ENCODE results near the gene SRD5A1.
A peak's percentile ranks its signal among the peaks of the same experiment; 100 is the strongest.

Gene SRD5A1, protein sequence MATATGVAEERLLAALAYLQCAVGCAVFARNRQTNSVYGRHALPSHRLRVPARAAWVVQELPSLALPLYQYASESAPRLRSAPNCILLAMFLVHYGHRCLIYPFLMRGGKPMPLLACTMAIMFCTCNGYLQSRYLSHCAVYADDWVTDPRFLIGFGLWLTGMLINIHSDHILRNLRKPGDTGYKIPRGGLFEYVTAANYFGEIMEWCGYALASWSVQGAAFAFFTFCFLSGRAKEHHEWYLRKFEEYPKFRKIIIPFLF

DNA sequence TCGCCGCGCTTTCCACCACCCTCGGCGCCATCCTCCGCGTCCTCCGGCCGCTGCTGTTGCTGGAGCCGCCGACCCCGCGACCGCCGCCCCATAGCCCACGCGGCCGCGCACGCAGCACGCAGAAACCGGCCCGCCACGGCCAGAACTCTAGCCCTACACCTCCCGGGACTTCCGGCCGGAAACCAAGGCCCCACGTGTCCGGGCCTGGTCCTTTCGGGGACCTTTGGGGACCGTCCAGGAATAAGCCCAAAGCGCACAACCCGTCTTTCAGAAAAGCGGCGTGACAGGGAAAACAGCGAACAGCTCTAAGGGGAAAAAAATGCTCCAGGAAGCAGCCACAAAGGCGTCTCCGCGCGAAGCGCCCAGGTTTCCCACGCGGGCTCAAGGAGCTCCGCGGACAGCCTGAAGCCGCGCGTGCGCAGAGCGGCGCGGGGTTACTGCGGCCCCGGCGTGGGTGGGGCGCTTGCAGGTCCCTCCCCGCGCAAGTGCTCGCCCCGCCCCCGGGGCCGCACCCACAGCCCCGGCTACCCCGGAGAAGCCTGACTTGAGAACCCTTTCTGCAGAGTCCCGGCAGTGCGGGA, at the start of gene SRD5A1, which contains the start of gene NSUN2:
Gene SRD5A1, plus strand, starts transcription at position 553 of the 581 bp plus-strand sequence. CDS start 137 bp downstream, outside the sequence.
Gene NSUN2, minus strand, starts transcription at position 157 of the 581 bp plus-strand sequence. Its CDS starts 65 bp downstream, at position 92.
- DNase-seq, result peak; percentile 55

DNA sequence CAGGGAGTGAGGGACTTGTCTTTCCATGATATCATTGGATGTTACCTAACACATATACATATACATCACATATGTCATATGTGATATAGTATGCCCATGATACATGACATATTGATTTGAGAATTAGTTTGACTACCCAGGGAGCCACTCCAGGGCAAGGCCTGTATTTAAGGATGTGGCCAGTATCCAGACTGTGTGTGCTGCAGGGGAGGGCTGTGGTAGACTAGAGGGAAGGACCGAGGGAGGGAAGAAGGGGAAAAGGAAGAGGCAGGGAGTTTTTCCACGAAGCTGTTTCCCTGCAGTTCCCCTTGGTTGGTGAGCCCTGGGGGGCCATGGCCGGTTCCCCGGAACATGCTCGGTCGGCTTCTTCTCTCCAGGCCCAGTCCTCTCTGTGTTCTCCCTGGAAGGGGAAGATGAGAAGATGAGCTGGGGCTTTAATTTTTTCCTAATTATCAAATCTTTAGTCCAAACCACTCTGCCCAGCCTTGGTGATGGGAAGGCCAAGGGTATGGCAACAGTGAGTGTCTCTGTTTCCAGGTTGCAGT, 49.1 kb upstream of the SRD5A1 start:
- no peak for DNase-seq

DNA sequence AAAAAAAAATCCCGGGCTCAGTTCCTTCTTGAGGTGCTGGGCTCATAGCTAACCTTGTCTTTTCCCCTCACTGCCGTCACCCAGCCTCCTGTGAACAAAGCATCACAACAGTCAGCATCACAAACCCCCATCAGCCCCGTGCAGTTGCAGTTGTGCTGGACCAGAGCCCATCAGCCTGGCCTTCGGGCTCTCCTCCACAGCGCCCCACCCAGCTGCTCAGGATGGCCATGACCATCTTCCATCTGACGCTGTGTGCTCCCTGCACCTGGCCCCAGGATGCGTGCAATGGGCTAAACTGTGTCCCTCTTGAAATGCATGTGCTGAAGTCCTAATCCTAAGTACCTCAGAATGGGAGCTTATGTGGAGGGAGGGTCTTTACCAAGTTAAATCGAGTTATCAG, 48.5 kb upstream of the SRD5A1 start:
- DNase-seq, result no peak

DNA sequence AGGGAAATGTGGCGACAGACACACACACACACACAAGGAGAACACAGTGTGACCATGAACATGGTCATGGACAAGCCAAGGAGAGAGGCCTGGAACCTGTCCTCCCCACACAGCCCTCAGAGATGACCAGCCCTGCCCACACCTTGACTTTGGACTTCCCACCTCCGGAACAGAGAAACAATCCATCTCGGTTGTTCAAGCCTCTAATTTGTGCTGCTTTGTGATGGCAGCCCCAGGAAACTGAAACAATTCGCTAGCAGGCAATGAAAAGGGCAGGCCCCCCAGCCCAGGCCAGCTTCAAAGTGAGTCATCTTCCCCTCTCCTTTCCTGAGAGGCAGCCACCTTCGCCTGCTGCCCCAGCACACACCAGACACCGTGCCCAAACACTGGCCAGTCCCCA, 48.1 kb upstream of the SRD5A1 start:
- DNase-seq, result no peak

DNA sequence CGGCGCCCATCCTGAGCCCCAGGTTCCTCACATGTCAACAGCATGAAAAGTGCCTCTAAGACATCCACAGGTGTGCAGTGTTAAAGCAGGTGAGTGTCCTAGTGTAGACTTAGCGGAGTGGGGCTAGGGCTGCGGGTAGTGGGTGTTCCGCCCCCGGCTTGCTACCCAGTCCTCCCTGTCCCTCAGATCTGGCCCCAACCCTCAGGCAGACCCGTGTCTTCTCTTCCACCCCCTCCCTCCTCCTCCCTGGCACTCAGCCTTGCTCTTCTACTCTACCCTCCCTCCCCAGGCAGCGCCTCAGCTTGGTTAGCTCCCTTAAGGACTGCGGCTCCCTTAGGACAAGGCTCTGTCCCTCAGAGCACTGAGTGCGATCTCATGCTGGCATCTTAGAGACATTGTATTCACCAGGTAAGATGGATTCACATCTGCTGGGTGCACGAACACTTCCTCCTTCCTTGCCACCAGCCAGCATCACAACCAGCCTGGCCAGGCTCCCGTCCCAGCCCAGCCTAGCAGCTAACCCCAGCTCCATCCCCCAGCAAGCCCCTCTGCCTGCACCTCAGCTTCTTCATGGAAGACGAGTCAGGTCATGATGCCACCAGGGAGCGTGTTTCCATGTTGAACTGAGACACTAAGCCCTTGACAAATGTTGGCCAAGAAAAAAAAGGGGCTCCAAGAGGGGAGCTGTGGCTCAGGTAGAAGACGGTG, 47.1 kb upstream of the SRD5A1 start:
- no peak for DNase-seq

DNA sequence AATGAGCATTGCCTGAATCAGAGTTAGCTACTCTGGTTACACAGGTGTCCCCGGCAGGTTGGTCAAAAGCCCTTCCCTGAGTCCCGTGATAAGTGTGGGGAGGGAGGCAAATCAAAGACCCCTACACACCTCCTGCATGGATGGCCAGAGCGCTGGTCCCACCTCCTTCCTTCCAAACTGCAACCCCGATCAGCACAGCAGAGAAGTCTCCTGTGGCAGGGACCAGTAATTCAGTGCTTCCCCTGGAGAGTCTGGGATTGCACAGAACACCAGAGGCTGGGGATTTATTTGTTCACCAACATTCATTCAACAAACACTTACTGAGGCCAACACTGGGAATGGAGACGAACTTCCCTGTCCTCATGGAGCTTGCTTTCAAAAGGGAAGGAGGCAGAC, 46.6 kb upstream of the SRD5A1 start:
- no peak for DNase-seq

DNA sequence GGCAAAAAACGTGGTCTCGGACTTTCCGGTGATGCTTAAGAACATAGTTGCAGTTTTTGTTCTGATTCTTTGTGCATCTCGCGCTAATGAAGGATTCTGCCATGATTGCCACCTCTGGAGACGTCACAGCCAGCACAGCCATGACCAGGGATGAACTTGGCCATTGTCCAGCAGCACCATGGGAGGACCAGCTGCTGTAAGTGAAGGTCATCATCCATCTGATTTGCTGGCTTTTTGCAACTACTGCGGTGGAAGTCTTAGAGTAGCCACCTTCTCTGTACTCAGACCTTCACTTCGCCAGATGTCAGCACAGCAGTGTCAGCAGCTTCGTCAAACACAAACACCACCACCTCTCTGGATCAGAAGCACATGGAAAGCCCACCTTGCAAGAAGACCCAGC, 46.1 kb upstream of the SRD5A1 start:
- no peak for DNase-seq

DNA sequence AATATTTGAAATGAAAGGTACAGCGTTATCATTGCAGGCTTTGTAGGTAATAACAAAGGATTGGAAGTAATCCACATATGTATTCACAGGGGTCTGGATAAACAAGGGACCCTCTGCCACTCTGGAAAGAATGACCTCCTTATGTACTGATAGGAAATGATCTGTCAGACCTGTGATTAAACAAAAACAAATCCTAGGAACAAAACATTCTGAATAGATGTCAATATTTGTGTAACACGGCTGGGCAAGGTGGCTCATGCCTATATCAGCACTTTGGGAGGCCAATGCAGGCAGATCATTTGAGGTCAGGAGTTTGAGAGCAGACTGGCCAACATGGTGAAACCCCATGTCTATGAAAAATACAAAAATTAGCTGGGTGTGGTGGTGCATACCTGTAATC, 42.7 kb upstream of the SRD5A1 start:
- no peak for DNase-seq

DNA sequence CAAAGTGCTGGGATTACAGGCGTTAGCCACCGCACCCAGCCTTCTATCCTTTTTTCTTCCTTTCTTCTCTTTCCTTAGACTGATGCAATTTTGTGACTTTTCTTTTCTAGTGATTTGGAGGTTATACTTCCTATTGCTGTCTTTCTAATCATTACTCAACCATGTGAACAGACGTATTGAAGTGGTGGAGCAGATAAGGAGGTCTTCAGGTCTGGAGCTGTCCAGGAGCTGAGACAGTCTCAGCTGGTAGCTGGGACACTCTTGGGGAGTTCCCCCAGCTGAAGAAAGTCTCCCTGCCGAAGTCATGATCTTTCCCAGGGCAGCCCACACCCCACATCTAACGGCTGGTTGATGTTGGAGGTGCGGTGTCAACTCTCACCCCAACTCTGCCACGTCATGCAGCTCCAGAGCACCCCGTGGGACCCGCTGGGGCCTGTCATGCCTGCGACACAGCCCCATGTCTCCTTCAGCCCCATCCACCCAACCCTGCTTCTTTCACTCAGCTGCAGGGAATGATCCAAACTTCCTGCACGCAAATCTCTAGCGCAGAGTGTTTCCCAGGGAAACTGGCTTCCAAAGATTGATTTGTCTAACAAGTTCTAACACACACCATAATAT, 41.5 kb upstream of the SRD5A1 start:
- DNase-seq, result no peak

DNA sequence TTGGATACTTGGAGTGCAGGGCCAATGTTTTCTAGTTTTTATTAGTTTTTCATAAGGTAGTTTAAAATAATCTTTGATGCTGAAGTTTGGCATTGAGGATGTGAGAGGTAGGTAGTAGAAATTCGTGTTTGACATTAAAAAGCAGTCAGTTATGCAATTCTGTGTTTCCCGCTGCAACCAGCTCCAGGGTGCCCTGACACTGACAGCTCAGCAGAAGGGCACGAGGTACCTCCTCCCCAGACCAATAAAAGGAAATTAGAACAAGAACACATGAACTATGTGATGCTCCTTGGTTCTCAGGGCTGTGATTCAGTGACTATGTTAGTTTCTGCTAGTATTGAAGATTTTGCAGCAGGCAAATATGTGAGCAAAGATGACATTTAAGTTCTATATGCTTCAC, 40.6 kb upstream of the SRD5A1 start:
- no peak for DNase-seq

DNA sequence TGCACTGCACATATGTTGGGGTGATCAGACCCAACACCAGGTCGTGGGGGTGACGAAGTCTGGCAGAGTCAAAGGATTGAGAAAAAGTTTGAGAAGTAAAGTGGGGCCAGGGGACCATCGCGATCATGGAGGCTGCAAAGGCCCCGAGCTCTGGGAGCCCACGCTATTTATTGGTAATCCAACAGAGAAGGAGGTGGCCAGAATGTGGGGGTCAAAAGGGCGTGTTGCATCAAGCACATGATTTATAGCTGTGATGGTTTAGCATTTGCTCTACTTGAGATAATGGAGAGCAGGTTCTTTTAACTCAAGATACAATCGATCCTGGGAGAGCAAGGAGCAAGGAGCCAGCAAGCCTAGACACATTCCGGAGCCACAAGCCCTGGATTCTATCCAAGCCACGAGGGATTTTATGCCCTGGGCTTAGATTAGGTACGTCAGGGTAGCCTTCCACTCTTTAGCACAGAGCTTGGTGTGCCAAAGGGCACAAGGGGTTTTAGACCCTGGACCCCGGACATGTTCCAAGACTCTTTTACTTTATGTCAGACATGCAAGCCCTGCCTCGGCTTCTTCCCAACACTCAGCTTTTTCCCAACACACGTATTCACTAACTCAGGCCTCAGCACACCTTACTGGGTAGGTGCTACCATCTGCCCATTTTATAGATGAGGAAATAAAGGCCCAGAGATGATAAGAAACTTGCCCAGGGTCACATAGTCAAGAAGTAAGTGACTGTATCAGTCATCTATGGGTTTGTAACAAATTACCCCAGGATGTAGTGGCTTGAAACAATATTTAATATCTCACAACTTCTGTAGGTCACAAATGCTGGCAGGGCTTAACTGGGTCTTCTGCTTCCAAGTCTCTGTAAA, 39.9 kb upstream of the SRD5A1 start:
- DNase-seq, result no peak

DNA sequence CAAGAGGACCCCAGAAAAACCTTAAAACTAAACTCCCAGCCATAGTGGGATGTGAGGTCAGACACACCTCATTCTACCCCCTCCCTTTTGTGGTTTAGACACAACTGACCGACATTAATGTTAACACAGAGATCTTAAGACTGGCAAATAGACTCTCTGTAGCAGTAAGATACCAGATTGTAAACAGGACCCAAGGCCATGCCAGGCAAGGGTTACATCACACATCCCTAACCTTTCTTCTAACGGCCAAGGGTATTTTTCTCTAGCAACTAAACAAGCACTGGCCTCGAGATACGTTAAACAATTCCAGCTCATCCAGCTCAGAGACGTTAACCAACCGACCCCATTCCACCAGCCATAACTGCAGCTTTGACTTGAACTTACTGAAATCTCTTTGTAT, 39.2 kb upstream of the SRD5A1 start:
- DNase-seq, result no peak

DNA sequence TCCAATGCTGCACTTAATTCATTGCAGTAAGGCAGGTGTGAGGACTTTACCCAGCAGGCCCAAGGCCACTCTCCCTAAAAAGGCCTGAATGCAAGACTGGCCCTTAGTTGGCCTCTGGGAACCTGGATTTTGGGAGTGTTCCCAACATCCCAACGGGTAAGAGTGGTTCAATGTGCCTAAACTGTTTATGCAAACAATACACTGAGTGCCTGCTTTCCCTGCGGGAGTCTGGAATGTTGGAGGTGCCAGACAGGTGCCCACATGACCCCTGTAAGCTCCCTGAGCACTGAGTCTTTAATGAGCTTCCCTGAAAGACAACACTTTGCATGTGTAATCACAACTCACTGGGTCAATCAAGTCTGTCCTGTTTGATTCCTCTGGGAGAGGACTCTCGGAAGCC, 37.8 kb upstream of the SRD5A1 start:
- no peak for DNase-seq

DNA sequence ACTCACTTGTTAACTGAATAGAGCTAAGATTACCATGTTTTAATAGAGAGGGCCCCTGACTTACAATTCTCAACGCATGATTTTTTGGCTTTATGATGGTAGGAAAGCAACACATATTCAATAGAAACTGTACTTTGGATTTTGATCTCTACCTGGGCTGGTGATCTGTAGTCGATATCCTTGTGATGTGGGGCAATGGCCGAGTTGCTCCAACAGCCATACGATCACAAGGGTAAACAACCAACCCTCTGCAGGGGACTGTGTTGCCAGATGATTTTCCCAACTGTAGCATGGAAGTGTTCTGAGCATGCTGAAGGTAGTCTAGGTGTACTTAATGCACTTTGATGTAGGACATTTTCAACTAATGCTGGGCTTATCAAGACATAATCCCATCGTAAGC, 36.9 kb upstream of the SRD5A1 start:
- DNase-seq, result no peak

DNA sequence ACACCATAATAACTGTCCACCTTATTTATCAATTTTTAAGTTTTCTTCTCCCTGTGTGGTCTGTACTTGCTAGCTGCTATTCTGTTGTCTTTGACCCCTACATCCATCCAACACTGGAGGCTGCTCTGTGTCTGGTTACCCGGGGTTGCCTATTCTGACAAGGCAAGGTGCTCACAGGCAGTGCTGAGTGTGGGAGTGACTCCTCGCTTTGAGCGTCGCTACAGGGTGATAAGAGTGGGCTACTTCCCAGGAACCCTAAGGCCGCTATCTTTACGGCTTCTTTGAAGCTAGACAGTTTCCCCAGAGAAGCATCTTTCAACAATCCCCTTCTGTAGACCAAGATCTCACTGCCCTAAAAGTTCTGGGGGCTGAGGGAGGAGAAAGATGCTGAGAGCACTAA, 35.7 kb upstream of the SRD5A1 start:
- no peak for DNase-seq

DNA sequence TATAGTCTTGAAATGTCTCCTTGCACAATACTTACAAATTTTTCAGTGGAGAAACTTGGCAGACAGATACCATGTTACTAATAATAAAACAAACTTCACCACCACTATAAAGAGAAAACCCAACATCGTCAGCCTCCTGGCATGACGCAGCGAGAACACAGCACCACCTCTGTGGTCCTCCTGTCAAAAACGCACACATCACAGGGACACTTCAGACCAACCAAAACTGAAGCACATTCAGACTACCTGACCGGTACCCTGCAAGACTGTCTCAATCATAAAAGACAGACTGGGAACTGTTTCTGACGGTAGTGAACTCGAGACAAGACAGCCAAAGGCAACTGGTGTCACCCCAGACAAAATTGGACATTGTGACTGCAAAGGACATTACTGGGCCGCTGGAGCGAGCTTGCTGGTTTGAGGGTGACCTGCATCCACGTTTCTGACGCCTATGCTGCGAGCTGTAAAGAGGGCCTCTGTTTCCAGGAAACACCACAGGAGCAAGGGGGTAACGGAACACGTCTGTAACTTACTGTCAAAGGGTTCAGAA, 34.8 kb upstream of the SRD5A1 start:
- no peak for DNase-seq

DNA sequence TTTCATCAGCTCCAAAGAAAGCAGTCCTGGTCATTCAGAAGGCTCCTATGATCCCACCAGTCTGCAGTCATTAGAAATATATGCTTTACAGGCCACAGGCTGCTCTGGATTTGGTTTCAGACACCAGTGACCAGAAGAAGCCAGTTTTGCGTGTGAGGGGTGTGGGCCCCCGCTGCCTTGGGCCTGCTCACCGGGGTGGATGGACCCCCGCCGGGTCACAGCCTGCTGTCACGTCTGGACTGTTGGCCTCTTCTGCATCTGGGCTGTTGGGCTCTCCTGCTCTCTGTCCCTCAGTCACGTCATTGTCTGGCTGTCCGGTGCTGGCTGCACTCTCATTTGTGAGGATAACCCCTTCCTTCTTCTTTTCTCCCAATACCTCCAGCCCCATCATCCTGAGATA, 33.5 kb upstream of the SRD5A1 start:
- DNase-seq, result no peak

DNA sequence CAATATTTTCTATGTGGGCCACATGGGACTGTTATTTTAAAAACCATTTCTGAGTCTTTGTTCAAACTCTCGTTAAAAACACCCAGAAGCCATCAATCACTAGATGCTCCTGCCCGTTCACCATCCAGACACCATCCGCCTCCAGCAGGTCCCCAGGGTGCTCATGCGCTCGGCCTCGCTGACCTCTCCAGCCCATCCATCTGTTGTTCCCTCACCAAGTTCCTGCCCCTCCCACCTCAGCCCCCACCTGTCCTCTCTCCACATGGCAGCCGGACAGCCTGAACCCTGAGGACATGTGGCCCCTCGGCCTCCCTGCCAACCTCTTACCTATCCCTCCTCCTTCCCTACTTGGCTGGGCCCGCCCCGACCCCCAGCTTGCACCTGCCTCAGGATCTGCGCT, 32.0 kb upstream of the SRD5A1 start:
- DNase-seq, result no peak

DNA sequence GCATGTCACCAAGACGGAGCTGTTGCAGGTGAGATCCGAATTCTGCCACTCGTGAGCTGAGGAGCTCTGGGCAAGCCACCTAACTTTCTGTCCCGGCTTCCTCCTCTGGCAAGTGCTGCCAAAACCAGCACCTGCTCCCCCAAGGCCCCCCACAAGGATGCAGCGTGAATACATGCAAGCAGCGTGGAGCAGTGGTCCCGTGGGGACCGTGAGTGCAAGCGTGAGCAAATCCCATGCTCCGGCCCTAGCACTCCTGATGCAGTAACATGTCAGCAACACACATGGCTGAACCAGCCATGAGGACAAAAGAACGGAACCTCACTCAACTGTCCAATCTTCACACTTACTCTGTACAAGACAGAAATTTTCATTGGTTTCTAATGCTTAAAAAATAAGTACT, 31.4 kb upstream of the SRD5A1 start:
- no peak for DNase-seq

DNA sequence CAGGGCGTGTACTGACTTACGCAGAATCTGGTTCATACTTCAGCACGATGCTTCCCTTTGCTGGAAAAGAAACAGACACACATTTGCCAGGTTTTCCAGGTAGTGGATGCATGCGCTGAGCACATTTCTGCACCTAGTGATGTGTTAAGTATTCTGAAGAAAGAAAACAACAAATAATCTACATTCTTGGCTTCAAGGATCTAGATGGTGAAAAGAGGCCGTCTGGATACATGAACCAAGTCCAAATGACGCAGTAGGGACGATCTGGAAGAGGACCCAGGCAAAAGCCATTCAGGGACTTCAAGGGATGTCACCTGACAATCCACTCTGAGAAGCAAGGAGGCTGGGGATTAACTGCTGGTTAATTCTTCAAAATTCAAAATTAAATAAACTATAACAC, 30.8 kb upstream of the SRD5A1 start:
- no peak for DNase-seq

DNA sequence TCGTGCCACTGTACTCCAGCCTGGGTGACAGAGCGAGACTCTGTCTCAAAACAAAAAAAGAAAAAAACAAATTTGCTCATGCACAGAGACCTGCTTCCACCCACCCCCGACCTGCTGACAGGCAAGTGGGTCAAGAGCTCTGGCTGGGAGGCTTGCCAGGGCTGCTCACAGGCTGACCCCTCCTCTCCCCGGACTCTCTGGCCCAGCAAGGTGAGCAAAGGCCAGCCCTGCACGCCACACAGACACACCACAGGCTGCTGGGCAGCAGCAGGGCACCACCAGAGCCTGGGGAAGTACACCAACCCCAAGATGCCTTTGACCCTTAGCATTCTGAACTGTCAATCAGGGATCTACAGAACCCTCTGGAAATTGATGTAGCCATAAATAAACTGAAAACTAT, 29.6 kb upstream of the SRD5A1 start:
- no peak for DNase-seq

DNA sequence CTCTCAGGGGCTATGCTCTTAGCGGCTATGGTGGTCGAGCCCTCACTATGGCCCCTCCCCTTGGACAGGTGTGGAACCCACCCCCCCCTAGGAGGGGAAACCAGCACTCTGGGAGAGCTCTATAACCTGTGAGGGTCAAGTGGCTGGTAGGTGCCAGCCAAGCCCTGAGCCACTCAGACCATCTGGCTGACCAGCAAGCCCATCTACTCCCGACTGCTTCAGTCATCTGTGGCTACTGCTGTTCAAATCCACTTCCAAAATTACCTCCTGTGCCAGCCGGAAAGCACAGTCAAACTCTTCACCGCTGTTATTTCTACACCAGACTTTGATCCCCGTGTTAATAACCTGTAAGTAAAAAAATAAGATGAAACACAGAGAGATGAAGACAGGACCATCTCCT, 28.9 kb upstream of the SRD5A1 start:
- no peak for DNase-seq

Data from NCI-H187 treated with DMSO at 0.1 percent for 48 hours (cell line).